ENCODE data around the gene FREY1. TPM values are rescaled to one million over a fixed set of nuclear protein-coding genes. Genes with fewer than 3 reads are reported as not detected.

Gene FREY1
- total and polyA plus RNA-seq, 9 of the 15 experiments (the other 6 are each of a cell fraction or from before 2014, with no cell fraction given) = 0.25 to 1.5 (median 1.1) TPM; not detected in 5

- TF ChIP-seq ZBTB40 (IDR thresholded peaks at IDR 0.05) (no peak), ZBTB40 (CRISPR knock-in tag; IDR thresholded peaks at IDR 0.05) (no peak), NCOR1 (IDR thresholded peaks at IDR 0.05) (no peak), ZNF778 (CRISPR knock-in tag; IDR thresholded peaks at IDR 0.05) (no peak)
Measured at GRCh38 chr11:45870706-45871105, 36.4 kb downstream of the FREY1 start (continued).

Data from K562 (cell line).